HepG2 (cell line): ENCODE results near the gene PGS1. TPM values are rescaled to one million over a fixed set of nuclear protein-coding genes. Genes with fewer than 3 reads are reported as not detected.

Experiments
- CCDC6 ChIP-seq: sonication (generic); formaldehyde crosslinking; IDR thresholded peaks from 2 replicates; pipeline ENCODE4 v1.8.1; 2022; ENCODE audit warnings: mild to moderate bottlenecking, missing genetic modification reagents, moderate library complexity
- CEBPB ChIP-seq: IDR thresholded peaks from 2 replicates; pipeline ENCODE4 v1.6.1; 2011; ENCODE audit warnings: low read depth, low read length, improper control_type of control experiment, borderline replicate concordance
- FOXP1 ChIP-seq, 2 experiments: fragments of 450-650 bp in 1 of 2; IDR thresholded peaks; 2 replicates each; pipeline ENCODE4 v1.6.1; 2017 to 2018; ENCODE audit warnings: antibody characterized with exemption in 1 of 2
- KDM5A ChIP-seq: fragments of 200-600 bp; sonication (generic); IDR thresholded peaks from 2 replicates; pipeline ENCODE4 v1.7.0; 2018; ENCODE audit warnings: antibody characterized with exemption, mild to moderate bottlenecking, low read length, borderline replicate concordance
- MBD4 ChIP-seq: IDR thresholded peaks from 2 replicates; pipeline ENCODE4 v1.6.1; 2012; ENCODE audit warnings: low read length, inconsistent platforms, borderline replicate concordance
- MEF2D ChIP-seq: sonication (generic); formaldehyde crosslinking; IDR thresholded peaks from 2 replicates; pipeline ENCODE4 v1.5.1; 2020; ENCODE audit warnings: mild to moderate bottlenecking, missing genetic modification reagents
- MTF2 ChIP-seq: sonication (generic); formaldehyde crosslinking; IDR thresholded peaks from 2 replicates; pipeline ENCODE4 v1.5.0; 2020; ENCODE audit warnings: missing genetic modification reagents, borderline replicate concordance
- NBN ChIP-seq: fragments of 450-650 bp; conservative IDR thresholded peaks from 2 replicates; pipeline ENCODE4 v1.6.1; 2017
- PHF20 ChIP-seq: sonication (generic); formaldehyde crosslinking; IDR thresholded peaks from 2 replicates; pipeline ENCODE4 v1.5.0; 2020; ENCODE audit warnings: mild to moderate bottlenecking, missing genetic modification reagents
- PRPF4 ChIP-seq: fragments of 200-400 bp; formaldehyde crosslinking; IDR thresholded peaks from 2 replicates; pipeline ENCODE4 v1.6.1; 2016; ENCODE audit warnings: low read length, low read depth; ENCODE audit not compliant: poor library complexity, severe bottlenecking
- RFXAP ChIP-seq: sonication (generic); formaldehyde crosslinking; IDR thresholded peaks from 2 replicates; pipeline ENCODE4 v1.4.0; 2020; ENCODE audit warnings: missing genetic modification reagents, borderline replicate concordance
- SKI ChIP-seq: fragments of 450-650 bp; IDR thresholded peaks from one replicate; pipeline ENCODE4 v1.6.1; 2018; ENCODE audit warnings: mild to moderate bottlenecking; ENCODE audit not compliant: partially characterized antibody
- SNRNP70 ChIP-seq: fragments of 200-400 bp; formaldehyde crosslinking; IDR thresholded peaks from 2 replicates; pipeline ENCODE4 v1.6.1; 2017; ENCODE audit warnings: mild to moderate bottlenecking, low read depth, low read length, moderate library complexity
- SRSF4 ChIP-seq: fragments of 200-400 bp; formaldehyde crosslinking; IDR thresholded peaks from one replicate; pipeline ENCODE4 v1.6.1; 2018; ENCODE audit warnings: mild to moderate bottlenecking, low read depth, low read length, moderate library complexity; ENCODE audit not compliant: poor library complexity, severe bottlenecking
- TAF1 ChIP-seq: sonication (generic); formaldehyde crosslinking; IDR thresholded peaks from 2 replicates; pipeline ENCODE4 v1.4.0; 2020; ENCODE audit warnings: missing genetic modification reagents
- TCF7L2 ChIP-seq: IDR thresholded peaks from 2 replicates; pipeline ENCODE4 v1.6.1; 2011; ENCODE audit warnings: mild to moderate bottlenecking, low read depth, low read length, moderate library complexity
- YEATS4 ChIP-seq: sonication (generic); formaldehyde crosslinking; IDR thresholded peaks from 2 replicates; pipeline ENCODE4 v1.4.0; 2020; ENCODE audit warnings: missing genetic modification reagents, borderline replicate concordance
- ZBTB38 ChIP-seq: sonication (generic); formaldehyde crosslinking; IDR thresholded peaks from 2 replicates; pipeline ENCODE4 v1.5.1; 2020; ENCODE audit warnings: mild to moderate bottlenecking, missing genetic modification reagents
- ZMAT3 ChIP-seq: sonication (generic); formaldehyde crosslinking; conservative IDR thresholded peaks from 2 replicates; pipeline ENCODE4 v1.7.0; 2021; ENCODE audit warnings: missing genetic modification reagents
- ZMYM3 ChIP-seq: sonication (generic); formaldehyde crosslinking; IDR thresholded peaks from 2 replicates; pipeline ENCODE4 v1.5.1; 2020; ENCODE audit warnings: mild to moderate bottlenecking, missing genetic modification reagents
- ZNF12 ChIP-seq: sonication (generic); formaldehyde crosslinking; IDR thresholded peaks from 2 replicates; pipeline ENCODE4 v1.5.0; 2020; ENCODE audit warnings: missing genetic modification reagents
- ZNF136 ChIP-seq: sonication (generic); formaldehyde crosslinking; IDR thresholded peaks from 2 replicates; pipeline ENCODE4 v1.8.1; 2022; ENCODE audit warnings: low read depth, mild to moderate bottlenecking, moderate library complexity, missing genetic modification reagents
- ZNF235 ChIP-seq: sonication (generic); formaldehyde crosslinking; IDR thresholded peaks from 2 replicates; pipeline ENCODE4 v1.8.1; 2023; ENCODE audit warnings: mild to moderate bottlenecking, missing genetic modification reagents, borderline replicate concordance
- ZNF275 ChIP-seq: sonication (generic); formaldehyde crosslinking; IDR thresholded peaks from 2 replicates; pipeline ENCODE4 v1.8.0; 2022; ENCODE audit warnings: missing genetic modification reagents, mild to moderate bottlenecking, inconsistent platforms, borderline replicate concordance
- ZNF569 ChIP-seq: sonication (generic); formaldehyde crosslinking; IDR thresholded peaks from 2 replicates; pipeline ENCODE4 v1.5.0; 2020; ENCODE audit warnings: mild to moderate bottlenecking, missing genetic modification reagents, moderate library complexity, borderline replicate concordance
- ZNF660 ChIP-seq: sonication (generic); formaldehyde crosslinking; IDR thresholded peaks from 2 replicates; pipeline ENCODE4 v1.5.1; 2020; ENCODE audit warnings: mild to moderate bottlenecking, low read depth, missing genetic modification reagents, borderline replicate concordance
- ZNF777 ChIP-seq: sonication (generic); formaldehyde crosslinking; IDR thresholded peaks from 2 replicates; pipeline ENCODE4 v1.4.0; 2020; ENCODE audit warnings: missing genetic modification reagents
- ZNF83 ChIP-seq: sonication (generic); formaldehyde crosslinking; IDR thresholded peaks from 2 replicates; pipeline ENCODE4 v1.4.0; 2020; ENCODE audit warnings: missing genetic modification reagents, mild to moderate bottlenecking, borderline replicate concordance
- polyA plus RNA-seq, 8 experiments: library from polyadenylated mRNA; depleted of rRNA in 3 of 8; stranded (reverse) in 7 of 8; unstranded in 1 of 8; fragments of >200 nt; fragmentation: Illumina TruSeq in 4 of 8; extraction: Trizol in 4 of 8; gene quantifications; 2 replicates each; pipeline versions ENCODE4 v1.2.1 to v1.2.3, GENCODE V29; 2011 to 2016; ENCODE audit warnings: low read depth in 4 of 8, missing spikeins in 1 of 8, mixed read lengths in 1 of 8; ENCODE audit not compliant: insufficient read depth in 1 of 8
- total RNA-seq, 5 experiments: library from RNA; depleted of rRNA; stranded (reverse); fragments of >200 nt; fragmentation: Illumina TruSeq; extraction: Trizol; gene quantifications; 2 replicates each; pipeline ENCODE4 v1.2.3, GENCODE V29; 2016; ENCODE audit warnings: low read depth in 1 of 5

PGS1 gene
- total and polyA plus RNA-seq, 2 of the 13 experiments (the other 11 are each of a cell fraction or from before 2014, with no cell fraction given) = 25.9 to 31.5 TPM

GRCh38 chr17:78421534-78422266 is 43.3 kb downstream of the PGS1 start (continued):
- TF ChIP-seq MBD4 = peak; percentile 66; the same call in 1 of the 2 replicates
- peak; percentile 84 for TF ChIP-seq ZBTB38
- peak; percentile 20; the same call in 1 of the 2 replicates for TF ChIP-seq ZNF83 (CRISPR knock-in tag)
- TF ChIP-seq ZNF235 (CRISPR knock-in tag) = no peak
- TF ChIP-seq YEATS4 (CRISPR knock-in tag) = no peak
- TF ChIP-seq SNRNP70 = no peak
- TF ChIP-seq ZMAT3 (CRISPR knock-in tag) = no peak
- no peak for TF ChIP-seq SRSF4
- no peak for TF ChIP-seq PRPF4
- TF ChIP-seq ZNF569 (CRISPR knock-in tag) = no peak
- no peak; the same call in 1 of the 2 replicates for TF ChIP-seq TCF7L2
- no peak for TF ChIP-seq MTF2
- no peak for TF ChIP-seq ZNF660 (CRISPR knock-in tag)
- no peak for TF ChIP-seq TAF1 (CRISPR knock-in tag)
- TF ChIP-seq MEF2D (CRISPR knock-in tag) = 0 out of 2 replicates have a peak, but pooled peaks have one; percentile 64
- peak; percentile 97 for TF ChIP-seq SKI
- peak; percentile 71 for TF ChIP-seq ZMYM3 (CRISPR knock-in tag)
- peak; percentile 88 for TF ChIP-seq FOXP1 (IDR thresholded peaks at IDR 0.05)
- TF ChIP-seq FOXP1 (CRISPR knock-in tag; IDR thresholded peaks at IDR 0.05) = peak; percentile 94
- no peak; the same call in 1 of the 2 replicates for TF ChIP-seq PHF20 (CRISPR knock-in tag)
- TF ChIP-seq ZNF12 = peak; percentile 92
- peak; percentile 46; the same call in 1 of the 2 replicates for TF ChIP-seq ZNF136
- TF ChIP-seq CCDC6 (CRISPR knock-in tag) = peak; percentile 93
- TF ChIP-seq KDM5A = peak; percentile 68; the same call in 1 of the 2 replicates
- TF ChIP-seq ZNF777 (CRISPR knock-in tag) = peak; percentile 29; the same call in 1 of the 2 replicates
- peak; percentile 89; the same call in 1 of the 2 replicates for TF ChIP-seq ZNF275 (CRISPR knock-in tag)
- TF ChIP-seq CEBPB = peak; percentile 98
- TF ChIP-seq RFXAP (CRISPR knock-in tag) = peak; percentile 93
- TF ChIP-seq NBN = no peak
